Coronary artery (tissue), 2 donors: ENCODE measurements around the gene SHISA4.

Experiments used
- DNase-seq: peaks from one replicate; pipeline ENCODE4 v3.0.0-alpha.2; 2017; ENCODE audit warnings: low spot score
- H3K27ac ChIP-seq, 2 donors: fragments of 200-600 bp; sonication (generic); one replicate each; pipeline ENCODE4 v1.5.1; 2016 to 2019
- H3K4me3 ChIP-seq: fragments of 200-600 bp; sonication (generic); 2 replicates; pipeline ENCODE4 v1.5.1; 2016; ENCODE audit warnings: mild to moderate bottlenecking, moderate library complexity
- CTCF ChIP-seq: fragments of 200-600 bp; sonication (generic); IDR thresholded peaks from one replicate; pipeline ENCODE4 v1.5.1; 2019; ENCODE audit warnings: antibody characterized with exemption

SHISA4 gene

GRCh38 chr1:201887116-201887866 lies 1.4 kb upstream of the SHISA4 start:
- H3K4me3 ChIP-seq = no peak overlapping the region

GRCh38 chr1:201889090-201889968 lies 631 bp downstream of the SHISA4 start:
- TF ChIP-seq CTCF = no peak
- DNase-seq = no peak
- H3K4me3 ChIP-seq = peak overlapping the region; percentile 90
- peak overlapping the region; percentile 79 to 89 for H3K27ac ChIP-seq

More at GRCh38 chr1:201887116-201887866, 1.4 kb upstream of the SHISA4 start:
- peak; percentile 68 for DNase-seq
- peak overlapping the region in 1 of 2 donors; percentile 89 for H3K27ac ChIP-seq
- TF ChIP-seq CTCF = no peak

DNA sequence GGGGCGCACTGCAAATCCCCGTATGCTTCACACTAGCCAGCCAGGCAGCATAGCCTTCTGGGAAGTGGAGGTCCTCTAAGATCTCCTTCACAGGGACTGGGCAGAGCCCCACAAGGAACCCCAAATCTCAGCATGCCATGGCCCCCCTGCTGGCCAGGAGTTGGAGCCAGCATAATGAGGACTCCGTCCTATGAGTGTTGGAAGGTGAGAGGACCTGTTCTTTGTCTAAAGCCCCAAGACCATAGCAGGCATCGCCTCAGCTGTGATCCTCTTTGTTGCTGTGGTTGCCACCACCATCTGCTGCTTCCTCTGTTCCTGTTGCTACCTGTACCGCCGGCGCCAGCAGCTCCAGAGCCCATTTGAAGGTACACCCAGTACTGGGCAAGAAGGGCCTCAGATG lies 1.5 kb downstream of the SHISA4 start:
- Histone ChIP-seq H3K27ac (peak overlapping the region in 1 of 2 donors; percentile 62), H3K4me3 (peak overlapping the region; percentile 33)
- no peak for DNase-seq
- no peak for TF ChIP-seq CTCF

DNA sequence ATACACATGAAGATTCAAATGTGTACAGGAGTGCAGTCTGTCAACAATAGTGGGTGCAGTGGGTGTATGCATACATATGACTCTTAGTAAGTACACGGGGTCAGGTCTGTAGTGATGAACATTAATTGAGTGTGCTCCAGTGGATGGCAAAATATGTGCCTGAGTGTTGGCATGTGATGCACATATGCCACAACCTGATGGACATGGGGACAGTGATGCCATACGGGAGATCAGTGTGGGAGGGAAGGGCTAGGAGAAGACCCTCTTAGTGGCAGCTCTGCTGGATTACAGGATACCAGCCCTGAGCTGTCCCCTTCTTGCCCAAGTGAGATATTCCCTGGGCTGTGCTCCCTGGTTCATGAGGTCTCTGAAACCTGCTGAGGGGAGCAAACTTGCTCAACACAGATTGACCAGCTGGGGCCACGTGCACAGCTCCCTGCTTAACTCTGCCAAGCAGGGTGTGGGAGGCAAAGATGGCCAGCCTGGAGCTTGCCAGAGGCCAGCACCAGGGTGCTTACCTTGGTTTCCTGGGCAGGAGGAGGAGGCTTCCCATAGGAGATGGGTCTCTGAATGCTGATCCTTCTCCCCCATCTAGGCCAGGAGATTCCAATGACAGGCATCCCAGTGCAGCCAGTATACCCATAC lies 2.2 kb downstream of the SHISA4 start:
- TF ChIP-seq CTCF = no peak
- DNase-seq = no peak
- H3K27ac ChIP-seq = peak overlapping the region; percentile 30 to 62
- H3K4me3 ChIP-seq = peak overlapping the region; percentile 5

DNA sequence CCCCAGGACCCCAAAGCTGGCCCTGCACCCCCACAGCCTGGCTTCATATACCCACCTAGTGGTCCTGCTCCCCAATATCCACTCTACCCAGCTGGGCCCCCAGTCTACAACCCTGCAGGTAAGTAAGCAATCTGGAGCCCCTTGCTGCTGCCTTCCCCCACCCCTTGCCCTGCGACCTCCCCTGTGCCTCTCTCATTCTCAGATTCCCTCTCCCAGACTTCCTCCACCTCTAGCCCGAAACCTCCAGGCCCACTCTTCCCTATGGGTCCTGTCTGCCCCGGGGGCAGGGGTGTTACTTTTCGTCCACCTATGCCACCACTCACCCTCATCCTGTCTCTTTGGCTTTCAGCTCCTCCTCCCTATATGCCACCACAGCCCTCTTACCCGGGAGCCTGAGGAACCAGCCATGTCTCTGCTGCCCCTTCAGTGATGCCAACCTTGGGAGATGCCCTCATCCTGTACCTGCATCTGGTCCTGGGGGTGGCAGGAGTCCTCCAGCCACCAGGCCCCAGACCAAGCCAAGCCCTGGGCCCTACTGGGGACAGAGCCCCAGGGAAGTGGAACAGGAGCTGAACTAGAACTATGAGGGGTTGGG lies 2.9 kb downstream of the SHISA4 start:
- no peak for TF ChIP-seq CTCF
- H3K27ac ChIP-seq = peak overlapping the region; percentile 30 to 62
- no peak overlapping the region for H3K4me3 ChIP-seq
- DNase-seq = no peak

DNA sequence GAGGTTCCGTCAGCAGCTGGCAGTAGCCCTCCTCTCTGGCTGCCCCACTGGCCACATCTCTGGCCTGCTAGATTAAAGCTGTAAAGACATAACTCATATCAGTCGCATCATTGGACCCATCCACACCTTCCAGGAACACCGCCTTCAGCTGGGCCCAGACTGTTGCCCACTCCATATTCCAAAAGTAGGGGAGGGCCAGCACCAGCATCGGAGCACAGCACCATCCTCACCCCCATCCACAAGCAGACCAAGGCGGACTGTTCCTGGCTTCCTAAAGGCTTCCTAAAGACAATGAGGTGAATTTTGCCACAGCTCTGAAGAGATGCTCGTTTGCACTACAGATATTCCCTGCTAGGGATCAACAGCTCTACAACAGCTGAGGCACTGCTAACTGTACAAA lies 3.5 kb downstream of the SHISA4 start:
- no peak for TF ChIP-seq CTCF
- Histone ChIP-seq H3K4me3 (no peak overlapping the region), H3K27ac (peak overlapping the region in 1 of 2 donors; percentile 62)
- no peak for DNase-seq
